MM.1S (cell line): Measurements from ENCODE around the gene PARP3.
A peak's percentile ranks its signal among the peaks of the same experiment; 100 is the strongest.

ENCODE experiments used
- DNase-seq: peaks from one replicate; pipeline ENCODE4 v3.0.0-alpha.2; 2015
- H2AFZ ChIP-seq: fragments of 300-600 bp; sonication (generic); 2 replicates; pipeline ENCODE4 v1.6.0; 2016; ENCODE audit warnings: antibody characterized with exemption, low read length
- H3F3A ChIP-seq: fragments of 300-600 bp; sonication (generic); 2 replicates; pipeline ENCODE4 v1.6.1; 2016; ENCODE audit warnings: mild to moderate bottlenecking, antibody characterized with exemption, low read length, moderate library complexity, mixed read lengths; ENCODE audit not compliant: insufficient read depth
- H3K27ac ChIP-seq: fragments of 300-600 bp; sonication (generic); 2 replicates; pipeline ENCODE4 v1.5.1; 2016; ENCODE audit warnings: mild to moderate bottlenecking, low read length
- H3K27me3 ChIP-seq: fragments of 300-600 bp; sonication (generic); replicated peaks from 2 replicates; pipeline ENCODE4 v1.6.0; 2016; ENCODE audit warnings: low read length; ENCODE audit not compliant: insufficient read depth
- H3K36me3 ChIP-seq: fragments of 300-600 bp; sonication (generic); replicated peaks from 2 replicates; pipeline ENCODE4 v1.6.1; 2016; ENCODE audit warnings: mild to moderate bottlenecking, low read length, mixed read lengths; ENCODE audit not compliant: insufficient read depth
- H3K4me1 ChIP-seq: fragments of 300-600 bp; sonication (generic); 2 replicates; pipeline ENCODE4 v1.6.1; 2016; ENCODE audit warnings: low read length, mixed read lengths
- H3K4me2 ChIP-seq: fragments of 300-600 bp; sonication (generic); 2 replicates; pipeline ENCODE4 v1.6.0; 2016; ENCODE audit warnings: low read depth, low read length
- H3K4me3 ChIP-seq: fragments of 300-600 bp; sonication (generic); 2 replicates; pipeline ENCODE4 v1.5.1; 2016; ENCODE audit warnings: low read length, mixed read lengths
- H3K79me2 ChIP-seq: fragments of 300-600 bp; sonication (generic); 2 replicates; pipeline ENCODE4 v1.6.1; 2016; ENCODE audit warnings: mixed run types, low read length, mixed read lengths
- H3K9ac ChIP-seq: fragments of 300-600 bp; sonication (generic); 2 replicates; pipeline ENCODE4 v1.6.1; 2016; ENCODE audit warnings: low read length, mixed read lengths
- H3K9me2 ChIP-seq: fragments of 300-600 bp; sonication (generic); replicated peaks from 2 replicates; pipeline ENCODE4 v1.6.1; 2016; ENCODE audit warnings: mild to moderate bottlenecking, low read length, mixed read lengths; ENCODE audit not compliant: insufficient read depth
- H3K9me3 ChIP-seq: fragments of 300-600 bp; sonication (generic); replicated peaks from 2 replicates; pipeline ENCODE4 v1.6.1; 2016; ENCODE audit warnings: mild to moderate bottlenecking, low read length, mixed read lengths; ENCODE audit not compliant: insufficient read depth
- H4K20me1 ChIP-seq: fragments of 300-600 bp; sonication (generic); 2 replicates; pipeline ENCODE4 v1.6.1; 2016; ENCODE audit warnings: mild to moderate bottlenecking, low read length, moderate library complexity, mixed read lengths; ENCODE audit not compliant: insufficient read depth
- EZH2 ChIP-seq: fragments of 300-600 bp; sonication (generic); optimal IDR thresholded peaks from 2 replicates; pipeline ENCODE3; 2017; ENCODE audit warnings: low read depth, mild to moderate bottlenecking, antibody characterized with exemption, low read length, mixed read lengths
- EZH2phosphoT487 ChIP-seq: fragments of 300-600 bp; sonication (generic); IDR thresholded peaks from 2 replicates; pipeline ENCODE4 v1.6.1; 2018; ENCODE audit warnings: antibody characterized with exemption, low read length
- TF ChIP-seq, protein P1 (sequence below): fragments of 300-600 bp; sonication (generic); IDR thresholded peaks from 2 replicates; pipeline ENCODE4 v1.5.1; 2016; ENCODE audit warnings: antibody characterized with exemption, low read length, mixed read lengths

The PARP3 gene

DNA sequence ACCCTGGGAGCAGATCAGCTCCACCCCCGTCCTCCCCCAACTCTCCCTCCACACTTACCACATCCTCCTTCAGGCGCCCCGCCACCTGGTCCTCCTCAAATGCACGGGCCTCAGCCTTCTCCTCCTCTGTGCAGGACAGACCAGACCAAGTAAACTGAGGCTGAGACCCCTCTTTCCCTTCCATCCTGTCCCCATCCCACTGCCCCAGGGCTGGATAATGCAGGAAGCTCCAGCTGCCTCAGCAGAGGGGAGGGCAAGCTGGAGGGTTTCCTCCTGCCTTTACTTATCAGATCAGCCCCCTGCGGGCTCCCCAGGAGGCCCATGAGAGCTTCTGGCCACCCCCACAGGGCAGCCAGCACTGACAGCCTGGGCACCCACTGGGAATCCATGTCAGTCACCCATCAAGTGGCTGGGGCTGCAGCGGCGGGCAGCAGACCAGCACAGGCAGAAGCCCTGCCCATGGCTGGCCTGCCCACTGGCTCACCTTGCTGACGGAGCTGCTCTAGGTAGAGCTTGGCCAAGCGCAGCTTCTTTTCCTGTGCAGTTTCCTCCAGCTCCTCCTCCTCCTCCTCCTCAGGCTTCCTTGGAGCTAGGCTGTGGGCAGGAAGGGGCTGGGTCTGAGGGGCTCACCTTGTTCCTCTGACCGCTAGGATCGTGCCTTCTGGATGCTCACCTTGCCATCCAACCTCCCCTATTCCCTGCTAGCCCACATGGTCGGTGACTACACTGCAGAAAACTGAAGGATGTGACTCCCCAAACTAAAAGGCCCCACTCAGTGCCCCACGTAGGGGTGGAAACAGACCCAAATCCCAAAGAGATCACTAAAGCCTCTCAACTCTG, 4.3 kb upstream of the PARP3 start:
- Histone ChIP-seq H4K20me1 (0 out of 2 replicates have a peak, but pooled peaks cover 2% of the 10 kb centered on the region), H3K4me3 (no peak overlapping the region), H3K9me3 (no peaks in the 10 kb centered on the region), H3K27me3 (no peaks in the 10 kb centered on the region), H3K36me3 (peaks cover 5% of the 10 kb centered on the region; the same call in 1 of the 2 replicates), H3K79me2 (peaks cover 44% of the 10 kb centered on the region), H3K9me2 (no peaks in the 10 kb centered on the region), H2AFZ (no peak overlapping the region), H3F3A (no peaks in the 10 kb centered on the region), H3K4me2 (no peak overlapping the region), H3K9ac (no peak overlapping the region), H3K27ac (no peak overlapping the region), H3K4me1 (peaks cover 10% of the 10 kb centered on the region)
- TF ChIP-seq, protein P1, sequence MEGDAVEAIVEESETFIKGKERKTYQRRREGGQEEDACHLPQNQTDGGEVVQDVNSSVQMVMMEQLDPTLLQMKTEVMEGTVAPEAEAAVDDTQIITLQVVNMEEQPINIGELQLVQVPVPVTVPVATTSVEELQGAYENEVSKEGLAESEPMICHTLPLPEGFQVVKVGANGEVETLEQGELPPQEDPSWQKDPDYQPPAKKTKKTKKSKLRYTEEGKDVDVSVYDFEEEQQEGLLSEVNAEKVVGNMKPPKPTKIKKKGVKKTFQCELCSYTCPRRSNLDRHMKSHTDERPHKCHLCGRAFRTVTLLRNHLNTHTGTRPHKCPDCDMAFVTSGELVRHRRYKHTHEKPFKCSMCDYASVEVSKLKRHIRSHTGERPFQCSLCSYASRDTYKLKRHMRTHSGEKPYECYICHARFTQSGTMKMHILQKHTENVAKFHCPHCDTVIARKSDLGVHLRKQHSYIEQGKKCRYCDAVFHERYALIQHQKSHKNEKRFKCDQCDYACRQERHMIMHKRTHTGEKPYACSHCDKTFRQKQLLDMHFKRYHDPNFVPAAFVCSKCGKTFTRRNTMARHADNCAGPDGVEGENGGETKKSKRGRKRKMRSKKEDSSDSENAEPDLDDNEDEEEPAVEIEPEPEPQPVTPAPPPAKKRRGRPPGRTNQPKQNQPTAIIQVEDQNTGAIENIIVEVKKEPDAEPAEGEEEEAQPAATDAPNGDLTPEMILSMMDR = no peak
- no peak for TF ChIP-seq EZH2phosphoT487
- TF ChIP-seq EZH2 = no peak
- DNase-seq = no peak

DNA sequence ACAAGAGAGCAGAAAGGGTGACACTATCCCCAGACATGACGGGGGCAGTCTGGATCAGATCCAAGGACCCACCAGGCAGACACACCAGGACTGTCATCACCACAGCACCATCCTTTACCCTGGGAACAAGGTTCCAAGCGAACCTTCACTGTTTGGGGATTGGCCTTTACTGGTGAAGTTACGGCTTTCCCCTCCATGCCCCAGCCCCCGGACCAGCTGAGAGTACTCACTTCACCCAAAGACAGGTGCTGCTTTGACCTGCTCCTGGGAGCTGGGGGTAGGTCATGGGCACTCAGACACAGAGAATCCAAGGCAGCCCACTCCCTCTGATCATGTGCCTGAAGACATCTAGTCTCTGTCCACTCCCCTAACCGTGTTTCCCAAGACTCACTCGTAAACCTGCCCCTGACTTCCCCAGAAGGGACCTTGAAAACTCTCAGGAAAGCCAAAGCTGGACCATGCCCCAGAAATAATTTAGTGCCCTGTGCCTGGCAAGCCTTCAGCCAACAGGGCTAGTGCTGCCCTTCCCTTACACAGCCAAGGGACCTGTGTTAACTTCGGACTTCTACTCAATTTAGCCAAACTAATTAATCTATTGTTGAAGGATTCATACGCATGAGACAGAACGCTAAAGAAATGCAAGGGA, 3.3 kb upstream of the PARP3 start:
- no peaks in the 10 kb centered on the region for H3K27me3 ChIP-seq
- no peak overlapping the region for H3K4me3 ChIP-seq
- no peaks in the 10 kb centered on the region for H3K9me2 ChIP-seq
- peaks cover 44% of the 10 kb centered on the region for H3K79me2 ChIP-seq
- no peak overlapping the region for H2AFZ ChIP-seq
- no peak overlapping the region for H3K9ac ChIP-seq
- TF ChIP-seq, protein P1 = no peak
- no peak for TF ChIP-seq EZH2phosphoT487
- TF ChIP-seq EZH2 = no peak
- no peak overlapping the region for H3K4me2 ChIP-seq
- H3K36me3 ChIP-seq = peaks cover 5% of the 10 kb centered on the region; the same call in 1 of the 2 replicates
- H3K27ac ChIP-seq = no peak overlapping the region
- H3F3A ChIP-seq = no peaks in the 10 kb centered on the region
- H4K20me1 ChIP-seq = 0 out of 2 replicates have a peak, but pooled peaks cover 2% of the 10 kb centered on the region
- peaks cover 15% of the 10 kb centered on the region for H3K4me1 ChIP-seq
- no peak for DNase-seq
- no peaks in the 10 kb centered on the region for H3K9me3 ChIP-seq

DNA sequence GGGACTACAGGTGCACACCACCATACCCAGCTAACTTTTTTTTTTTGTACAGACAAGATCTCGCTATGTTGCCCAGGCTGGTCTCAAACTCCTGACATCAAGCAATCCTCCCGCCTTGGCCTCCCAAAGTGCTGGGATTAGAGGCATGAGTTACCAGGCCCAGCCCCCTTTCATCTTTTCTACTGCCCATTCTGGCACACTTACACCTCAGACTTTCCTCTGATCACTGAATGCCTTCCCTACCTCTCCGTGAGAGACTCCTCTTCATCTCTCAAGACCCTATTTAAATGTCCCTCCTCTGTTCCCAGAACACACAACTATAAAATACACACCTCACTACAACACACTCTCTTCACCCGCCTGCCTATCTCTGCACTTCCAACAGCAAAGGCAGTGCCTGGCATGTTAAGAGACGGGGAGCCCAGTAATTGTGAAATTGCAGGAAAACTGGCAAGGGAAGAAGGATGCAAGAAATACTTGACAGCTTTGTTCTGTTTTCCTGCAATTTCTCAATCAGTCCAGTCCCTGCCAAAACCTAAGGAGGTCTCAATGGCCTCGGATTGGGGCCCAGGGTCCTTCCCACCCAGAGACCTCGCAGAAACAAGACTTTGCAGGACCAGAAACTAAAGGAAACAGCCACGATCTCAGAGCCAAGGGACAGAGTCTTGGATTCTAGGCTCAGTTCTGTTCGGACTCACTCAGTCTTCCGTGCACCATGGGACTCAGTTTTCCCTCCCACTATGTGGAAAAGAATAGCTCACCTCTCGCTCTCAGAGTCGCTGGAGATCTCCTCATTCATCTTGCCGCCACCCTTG, 1.3 kb upstream of the PARP3 start:
- Histone ChIP-seq H3K27me3 (no peaks in the 10 kb centered on the region), H3K9ac (peak overlapping the region; percentile 80), H3K4me3 (peak overlapping the region; percentile 83), H3K4me2 (peak overlapping the region; percentile 95), H3K79me2 (peaks cover 44% of the 10 kb centered on the region), H2AFZ (peak overlapping the region; percentile 54), H3K36me3 (peaks cover 5% of the 10 kb centered on the region; the same call in 1 of the 2 replicates), H4K20me1 (0 out of 2 replicates have a peak, but pooled peaks cover 2% of the 10 kb centered on the region), H3K4me1 (peaks cover 15% of the 10 kb centered on the region), H3K27ac (no peak overlapping the region), H3K9me2 (no peaks in the 10 kb centered on the region), H3F3A (no peaks in the 10 kb centered on the region), H3K9me3 (no peaks in the 10 kb centered on the region)
- DNase-seq = no peak
- TF ChIP-seq EZH2phosphoT487 (no peak), EZH2 (no peak)
- TF ChIP-seq, protein P1 = no peak
